HG03064 (cell line): ENCODE measurements around the gene PLCB3.

Source experiments
- ATAC-seq: cut with Tn5 transposase; IDR thresholded peaks from one replicate; pipeline ENCODE4 v1.9.1; 2021; ENCODE audit warnings: low read depth; ENCODE audit not compliant: unreplicated experiment

PLCB3 gene

DNA sequence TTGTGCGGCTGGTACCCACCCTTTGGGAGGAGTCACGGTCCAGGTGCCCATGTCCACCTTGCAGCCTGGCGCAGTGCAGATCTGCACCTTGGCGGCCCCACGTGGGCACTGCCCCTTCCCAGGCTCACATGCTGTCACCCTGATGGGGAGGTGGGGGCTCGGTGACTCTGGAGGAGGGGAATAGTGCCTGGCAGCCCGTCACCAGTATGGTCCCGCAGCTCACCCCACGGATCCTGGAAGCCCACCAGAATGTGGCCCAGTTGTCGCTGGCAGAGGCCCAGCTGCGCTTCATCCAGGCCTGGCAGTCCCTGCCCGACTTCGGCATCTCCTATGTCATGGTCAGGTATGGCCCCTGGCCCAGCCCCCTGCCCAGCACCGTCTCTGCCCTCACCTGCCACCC lies 30.5 kb upstream of the PLCB3 start:
- ATAC-seq = no peak

DNA sequence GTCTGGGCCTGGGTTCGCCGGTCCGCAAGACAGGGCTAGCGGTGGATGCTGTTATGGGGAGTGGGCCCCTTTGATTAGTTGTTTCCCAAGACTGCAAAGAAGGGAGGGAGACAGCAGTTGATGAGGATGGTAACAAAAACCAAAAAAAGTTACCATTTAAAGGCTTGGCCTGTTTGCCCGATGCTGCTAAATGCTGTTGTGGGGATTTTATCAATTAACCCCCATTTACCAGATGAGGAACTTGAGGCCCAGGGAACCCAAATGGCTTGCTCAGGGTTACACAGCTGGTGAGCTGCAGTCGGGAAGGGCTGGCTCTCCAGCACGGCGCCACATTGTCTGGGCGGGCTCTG lies 28.7 kb upstream of the PLCB3 start:
- ATAC-seq = no peak

DNA sequence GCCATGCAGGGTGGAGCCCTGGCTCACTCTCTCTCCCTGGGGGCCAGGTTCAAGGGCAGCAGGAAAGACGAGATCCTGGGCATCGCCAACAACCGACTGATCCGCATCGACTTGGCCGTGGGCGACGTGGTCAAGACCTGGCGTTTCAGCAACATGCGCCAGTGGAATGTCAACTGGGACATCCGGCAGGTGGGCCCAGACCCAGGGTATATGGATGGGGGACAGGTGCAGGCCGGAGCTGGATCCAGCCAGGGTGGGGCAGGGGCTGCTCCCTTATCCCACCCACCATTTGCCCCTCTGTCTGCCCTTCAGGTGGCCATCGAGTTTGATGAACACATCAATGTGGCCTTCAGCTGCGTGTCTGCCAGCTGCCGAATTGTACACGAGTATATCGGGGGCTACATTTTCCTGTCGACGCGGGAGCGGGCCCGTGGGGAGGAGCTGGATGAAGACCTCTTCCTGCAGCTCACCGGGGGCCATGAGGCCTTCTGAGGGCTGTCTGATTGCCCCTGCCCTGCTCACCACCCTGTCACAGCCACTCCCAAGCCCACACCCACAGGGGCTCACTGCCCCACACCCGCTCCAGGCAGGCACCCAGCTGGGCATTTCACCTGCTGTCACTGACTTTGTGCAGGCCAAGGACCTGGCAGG lies 28.2 kb upstream of the PLCB3 start:
- ATAC-seq = no peak

DNA sequence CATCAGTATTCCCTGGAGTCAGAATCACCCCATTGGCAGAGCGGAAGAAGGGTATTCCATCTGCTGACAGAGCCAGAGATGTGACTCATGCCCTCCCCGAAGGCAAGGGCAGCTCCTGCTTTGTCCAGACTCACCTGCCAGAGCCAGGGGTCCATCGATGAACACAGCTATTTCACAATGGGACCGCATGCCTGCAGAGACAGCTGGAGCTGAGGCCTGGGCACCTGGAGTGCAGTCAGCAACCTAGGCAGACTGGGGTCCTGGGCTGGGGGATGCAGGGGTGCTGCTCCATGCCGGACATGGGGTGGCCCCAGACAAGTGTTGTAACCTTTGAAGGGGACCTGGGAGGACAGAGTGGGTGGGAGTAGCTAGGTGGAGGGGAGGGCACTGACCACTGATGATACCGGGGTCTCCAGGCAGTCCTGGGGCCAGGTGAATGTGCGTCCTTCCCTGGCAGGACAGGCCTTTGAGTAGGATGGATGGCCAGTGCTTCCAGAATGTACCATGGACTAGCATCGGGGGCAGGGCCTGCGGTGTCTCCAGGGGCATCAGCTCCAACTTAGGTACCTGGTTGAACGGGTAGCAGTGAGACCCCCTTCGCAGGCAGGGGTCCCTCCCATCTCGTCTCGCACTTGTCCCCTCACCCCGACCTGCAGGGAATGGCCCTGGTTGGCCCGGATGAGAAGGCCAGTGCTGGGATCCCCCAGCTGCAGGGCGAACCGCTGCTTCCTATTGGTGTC lies 27.0 kb upstream of the PLCB3 start:
- no peak for ATAC-seq

DNA sequence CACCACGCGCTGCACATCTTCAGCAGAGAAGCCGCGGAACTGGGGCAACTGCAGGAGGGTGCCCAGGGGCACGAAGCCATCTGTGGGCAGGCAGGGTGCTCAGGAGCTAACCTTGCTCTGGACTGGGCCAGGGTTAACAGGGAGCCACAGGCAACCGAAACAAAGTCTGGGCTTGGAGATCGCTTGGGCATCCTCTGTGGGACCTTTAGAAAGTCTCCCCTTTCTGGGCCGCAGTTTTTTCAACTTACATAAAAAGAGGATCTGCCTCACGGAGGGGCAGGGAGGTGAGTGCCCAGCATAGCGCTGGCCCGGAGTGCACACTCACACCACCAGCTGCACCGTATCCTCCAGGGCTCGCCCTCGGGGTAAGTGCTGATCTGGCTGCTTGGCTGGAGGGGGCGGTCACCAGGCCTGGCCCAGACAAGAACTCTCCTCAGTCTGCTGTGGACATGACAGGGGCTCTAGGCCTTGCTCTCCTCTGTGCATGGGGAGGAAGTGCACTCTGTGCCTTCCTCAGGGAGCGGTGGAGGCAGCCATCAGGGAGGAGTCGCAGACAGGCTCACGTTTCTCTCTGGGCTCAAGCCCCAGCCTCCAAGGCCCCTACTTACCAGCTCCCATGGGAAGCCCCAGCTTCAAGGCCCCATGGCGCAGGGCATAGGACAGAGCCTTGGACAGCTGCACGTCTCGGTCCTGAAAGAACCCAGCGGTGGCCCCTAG lies 26.3 kb upstream of the PLCB3 start:
- no peak for ATAC-seq

DNA sequence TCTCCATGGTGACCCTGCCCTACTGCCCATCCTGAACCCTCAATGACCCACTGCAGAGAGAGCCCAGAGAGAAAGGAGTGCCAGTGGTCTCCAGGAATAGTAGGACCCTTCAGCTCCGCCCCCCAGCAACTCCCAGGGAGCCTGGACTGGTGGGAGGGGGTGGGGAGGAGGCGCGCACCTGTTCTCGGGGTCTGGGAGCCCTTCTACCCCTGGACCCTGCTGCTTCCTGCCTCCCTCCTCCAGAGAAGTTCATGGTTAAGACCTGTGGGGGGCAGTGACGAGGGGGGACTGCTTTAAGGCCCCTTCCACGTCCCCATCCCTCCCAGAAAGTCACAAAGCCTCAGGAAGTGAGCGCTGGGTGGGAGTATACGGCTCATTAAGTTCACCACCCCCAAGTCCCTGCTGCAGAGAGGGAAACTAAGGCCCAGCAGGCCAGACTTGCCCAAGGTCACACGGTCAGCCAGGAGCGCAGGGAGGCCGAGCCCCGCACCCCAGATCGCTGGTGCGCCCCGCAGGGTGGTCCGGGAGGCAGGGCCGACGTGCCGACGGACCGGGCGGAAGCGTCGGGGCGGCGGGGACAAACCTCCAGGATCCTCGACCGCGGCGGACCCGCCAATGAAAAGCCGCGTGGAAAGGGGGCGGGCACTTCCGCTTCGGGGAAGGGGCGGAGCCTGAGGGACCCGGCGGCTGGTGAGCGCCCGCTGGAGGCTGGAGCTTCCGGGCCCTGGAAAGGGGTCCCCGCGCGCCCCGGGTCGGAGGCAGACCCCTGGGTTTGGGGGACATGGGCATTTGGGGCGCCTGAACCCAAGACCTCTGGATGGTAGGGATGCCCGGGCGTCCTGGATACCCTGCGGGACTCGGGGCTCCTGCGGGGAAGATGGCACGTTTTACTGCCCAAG lies 25.5 kb upstream of the PLCB3 start, which contains the start of the genes NUDT22 and TRPT1:
NUDT22 (plus strand) TSS at position 667 of the 899 bp plus-strand sequence. CDS start 379 bp downstream, outside the sequence.
TRPT1 (minus strand) TSS at position 579 of the 899 bp plus-strand sequence; CDS start at position 253, 326 bp downstream.
- no peak for ATAC-seq

DNA sequence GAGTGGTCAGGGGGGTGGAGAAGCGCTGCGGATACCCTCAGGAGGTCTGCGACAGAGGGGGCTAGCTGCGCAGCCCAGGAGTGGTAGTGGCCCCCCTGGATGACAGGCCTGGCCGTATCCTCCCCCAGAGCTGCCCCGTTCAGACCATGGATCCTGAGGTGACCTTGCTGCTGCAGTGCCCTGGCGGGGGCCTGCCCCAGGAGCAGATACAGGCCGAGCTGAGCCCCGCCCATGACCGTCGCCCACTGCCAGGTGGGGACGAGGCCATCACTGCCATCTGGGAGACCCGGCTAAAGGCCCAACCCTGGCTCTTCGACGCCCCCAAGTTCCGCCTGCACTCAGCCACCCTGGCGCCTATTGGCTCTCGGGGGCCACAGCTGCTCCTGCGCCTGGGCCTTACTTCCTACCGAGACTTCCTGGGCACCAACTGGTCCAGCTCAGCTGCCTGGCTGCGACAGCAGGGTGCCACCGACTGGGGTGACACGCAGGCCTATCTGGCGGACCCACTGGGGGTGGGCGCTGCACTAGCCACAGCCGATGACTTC lies 24.8 kb upstream of the PLCB3 start:
- ATAC-seq = no peak

DNA sequence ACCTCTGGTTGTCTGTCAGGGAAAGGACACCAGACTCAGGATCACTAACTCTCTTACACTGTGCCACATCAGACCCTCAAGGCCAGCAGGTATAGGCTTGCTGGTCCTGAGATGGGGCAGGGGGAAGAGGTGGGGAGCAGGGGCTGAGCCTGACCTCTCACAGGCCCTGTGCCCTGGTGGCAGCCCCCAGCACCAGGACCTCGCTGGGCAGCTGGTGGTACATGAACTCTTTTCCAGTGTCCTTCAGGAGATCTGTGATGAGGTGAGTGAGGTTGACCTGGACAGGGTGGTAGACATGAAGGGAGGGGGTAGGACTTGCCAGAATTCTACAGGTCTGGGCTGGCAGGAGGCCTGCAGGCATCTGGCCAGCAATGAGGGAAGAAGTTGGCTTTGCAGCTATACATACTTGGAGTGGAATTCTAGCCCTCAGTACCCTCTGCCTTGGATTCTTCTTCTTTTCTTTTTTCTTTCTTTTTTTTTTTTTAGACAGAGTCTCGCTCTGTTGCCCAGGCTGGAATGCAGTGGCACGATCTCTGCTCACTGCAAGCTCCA lies 23.8 kb upstream of the PLCB3 start:
- ATAC-seq = no peak

DNA sequence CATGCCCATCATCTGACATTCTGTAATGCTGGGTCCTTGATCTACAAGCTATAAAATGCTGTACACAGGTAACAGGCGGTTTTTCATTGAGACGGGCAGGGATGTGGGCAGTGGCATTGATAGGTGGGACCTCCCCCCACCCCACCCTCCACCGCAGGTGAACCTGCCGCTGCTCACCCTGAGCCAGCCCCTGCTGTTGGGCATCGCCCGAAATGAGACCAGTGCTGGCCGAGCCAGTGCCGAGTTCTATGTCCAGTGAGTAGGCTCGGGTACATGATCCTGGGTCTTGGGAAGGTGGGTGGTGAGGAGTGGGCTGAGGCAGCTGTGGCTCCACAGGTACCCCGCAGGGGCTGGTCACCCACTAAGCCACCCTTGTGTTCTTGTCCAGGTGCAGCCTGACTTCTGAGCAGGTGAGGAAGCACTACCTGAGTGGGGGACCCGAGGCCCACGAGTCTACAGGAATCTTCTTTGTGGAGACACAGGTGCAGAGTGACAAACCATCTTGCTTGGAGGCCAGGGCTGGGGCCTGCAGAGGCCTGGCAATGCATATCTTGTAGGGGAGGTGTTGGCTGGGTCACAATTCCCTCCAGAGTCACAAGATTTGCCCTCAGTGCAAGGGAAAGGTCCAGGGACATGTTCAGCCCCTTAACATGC lies 22.1 kb upstream of the PLCB3 start:
- ATAC-seq = no peak

DNA sequence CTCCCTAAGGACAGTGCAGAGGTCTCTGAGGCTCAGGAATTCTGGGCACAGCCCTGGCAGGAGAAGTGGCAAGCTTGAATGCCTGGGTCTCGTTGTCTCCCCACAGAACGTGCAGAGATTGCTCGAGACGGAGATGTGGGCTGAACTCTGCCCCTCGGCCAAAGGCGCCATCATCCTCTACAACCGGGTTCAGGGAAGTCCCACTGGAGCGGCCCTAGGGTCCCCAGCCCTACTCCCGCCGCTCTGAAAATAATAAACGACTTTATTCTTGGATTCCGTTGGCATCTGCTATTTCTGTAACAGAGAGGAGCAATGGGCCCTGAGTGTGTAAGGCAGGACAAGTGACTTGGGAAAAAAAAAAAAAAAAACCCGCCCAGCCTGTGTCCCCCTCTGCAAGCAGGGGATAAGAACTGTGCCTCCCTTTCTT lies 21.6 kb upstream of the PLCB3 start:
- no peak for ATAC-seq

DNA sequence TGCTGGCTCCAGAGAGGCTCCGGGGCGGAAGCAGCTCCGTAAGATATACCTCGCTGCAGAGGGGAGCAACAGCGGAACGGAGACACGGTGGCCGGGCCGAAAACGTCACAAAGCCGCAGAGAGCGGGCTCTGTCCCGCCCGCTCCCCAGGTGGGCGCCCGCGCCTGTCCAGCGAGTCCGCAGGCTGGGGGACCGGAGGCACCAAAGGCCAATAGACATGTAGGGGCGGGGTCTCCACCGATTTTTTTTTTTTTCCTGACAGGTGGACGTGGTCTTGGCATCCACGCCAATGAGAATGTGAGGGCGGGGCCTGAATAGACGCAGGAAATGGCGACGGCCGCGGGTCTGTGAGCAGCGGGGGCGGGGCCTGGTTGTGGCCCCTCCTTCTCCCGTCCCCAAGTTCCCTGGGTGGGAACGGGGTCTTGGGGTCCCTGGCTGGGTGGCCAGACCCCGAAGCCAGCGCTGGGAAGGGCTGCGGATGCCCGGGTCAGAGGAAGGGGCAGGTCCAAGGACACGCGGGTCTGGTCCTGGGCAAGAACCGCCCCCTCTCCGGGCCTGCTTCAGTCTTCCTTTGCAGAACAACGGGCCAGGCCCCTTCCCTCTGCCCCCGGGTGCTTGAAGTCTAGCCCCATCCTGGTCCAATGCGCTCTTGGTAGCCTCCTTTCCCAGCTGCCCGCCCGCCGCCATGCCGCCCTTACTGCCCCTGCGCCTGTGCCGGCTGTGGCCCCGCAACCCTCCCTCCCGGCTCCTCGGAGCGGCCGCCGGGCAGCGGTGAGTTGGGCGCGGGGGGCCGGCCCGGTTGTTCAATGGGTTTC lies 21.0 kb upstream of the PLCB3 start, which contains the start of gene DNAJC4:
DNAJC4 (plus strand) TSS at position 378 of the 814 bp plus-strand sequence; CDS start at position 685, 307 bp downstream.
- ATAC-seq = no peak

DNA sequence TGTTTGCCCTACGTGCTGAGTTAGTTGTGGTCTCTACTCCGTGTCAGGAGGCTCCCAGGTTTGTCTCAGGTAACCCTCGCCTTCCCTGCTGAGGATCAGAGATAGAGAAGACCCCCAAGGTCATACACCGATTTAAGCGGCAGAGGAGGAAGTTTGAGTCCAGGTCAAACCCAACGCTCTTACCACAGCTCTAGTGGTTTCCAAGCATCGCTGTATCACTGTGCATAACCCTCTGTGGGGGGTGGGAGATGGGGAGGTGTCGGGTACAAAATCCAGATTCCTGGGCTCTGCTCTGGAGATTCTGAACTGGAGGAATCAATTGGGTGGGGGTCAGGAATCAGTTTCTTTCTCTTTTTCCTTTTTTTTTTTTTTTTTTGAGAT lies 20.4 kb upstream of the PLCB3 start:
- ATAC-seq = no peak

DNA sequence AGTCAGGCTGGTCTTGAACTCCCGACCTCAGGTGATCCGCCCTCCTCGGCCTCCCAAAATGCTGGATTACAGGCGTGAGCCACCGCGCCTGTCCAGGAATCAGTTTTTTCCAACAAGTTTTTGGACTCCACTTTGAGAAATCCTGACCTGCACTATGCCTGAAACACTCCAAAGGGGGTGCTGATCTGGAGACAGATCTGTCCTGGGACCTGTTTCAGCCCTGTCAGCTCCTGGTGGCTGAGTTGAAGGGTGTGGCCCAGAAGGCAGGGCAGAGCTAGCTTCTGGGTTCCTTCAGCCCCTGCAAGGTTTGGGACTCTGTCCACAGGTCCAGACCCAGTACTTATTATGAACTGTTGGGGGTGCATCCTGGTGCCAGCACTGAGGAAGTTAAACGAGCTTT lies 19.8 kb upstream of the PLCB3 start:
- ATAC-seq = no peak

DNA sequence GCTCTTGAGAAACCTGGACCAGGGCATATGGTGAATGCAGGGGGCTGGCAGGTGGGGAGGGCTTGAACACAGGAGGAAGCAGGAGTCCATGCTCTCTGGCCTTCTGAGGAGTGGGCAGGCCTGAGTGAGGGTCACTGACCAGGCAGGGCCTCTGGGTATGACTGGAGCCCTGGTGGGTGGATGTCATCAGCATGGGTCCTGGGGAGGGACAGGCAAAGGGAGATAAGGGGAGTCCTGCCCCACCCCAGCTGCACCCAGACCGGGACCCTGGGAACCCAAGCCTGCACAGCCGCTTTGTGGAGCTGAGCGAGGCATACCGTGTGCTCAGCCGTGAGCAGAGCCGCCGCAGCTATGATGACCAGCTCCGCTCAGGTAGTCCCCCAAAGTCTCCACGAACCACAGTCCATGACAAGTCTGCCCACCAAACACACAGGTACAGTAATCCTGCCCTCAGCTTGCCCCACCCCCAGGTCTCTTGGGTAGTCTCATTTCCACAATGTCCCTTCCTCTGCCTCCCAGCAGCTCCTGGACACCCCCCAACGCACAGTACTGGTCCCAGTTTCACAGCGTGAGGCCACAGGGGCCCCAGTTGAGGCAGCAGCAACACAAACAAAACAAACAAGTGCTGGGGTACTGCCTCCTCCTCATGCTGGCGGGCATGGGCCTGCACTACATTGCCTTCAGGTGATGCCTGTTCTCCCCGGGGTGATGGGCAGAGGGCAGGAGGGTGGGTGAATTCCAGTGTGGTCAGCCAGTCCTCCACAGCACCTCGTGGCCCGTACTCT lies 19.0 kb upstream of the PLCB3 start:
- no peak for ATAC-seq

DNA sequence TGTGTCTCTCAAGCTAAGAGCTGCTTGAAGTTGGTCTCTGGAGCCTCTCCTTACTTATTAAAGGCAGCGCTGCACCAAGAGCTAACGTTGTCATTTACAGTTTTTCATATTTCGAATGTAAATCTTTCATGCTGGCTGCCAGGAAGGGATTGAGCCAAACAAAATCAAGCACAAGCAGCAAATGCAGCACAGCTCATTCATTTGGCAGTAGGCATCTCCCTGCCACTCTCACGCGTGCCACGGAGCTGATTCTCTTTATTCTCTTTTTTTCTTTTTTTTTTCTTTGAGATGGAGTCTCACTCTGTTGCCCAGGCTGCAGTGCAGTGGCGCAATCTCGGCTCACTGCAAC lies 18.4 kb upstream of the PLCB3 start:
- ATAC-seq = no peak

DNA sequence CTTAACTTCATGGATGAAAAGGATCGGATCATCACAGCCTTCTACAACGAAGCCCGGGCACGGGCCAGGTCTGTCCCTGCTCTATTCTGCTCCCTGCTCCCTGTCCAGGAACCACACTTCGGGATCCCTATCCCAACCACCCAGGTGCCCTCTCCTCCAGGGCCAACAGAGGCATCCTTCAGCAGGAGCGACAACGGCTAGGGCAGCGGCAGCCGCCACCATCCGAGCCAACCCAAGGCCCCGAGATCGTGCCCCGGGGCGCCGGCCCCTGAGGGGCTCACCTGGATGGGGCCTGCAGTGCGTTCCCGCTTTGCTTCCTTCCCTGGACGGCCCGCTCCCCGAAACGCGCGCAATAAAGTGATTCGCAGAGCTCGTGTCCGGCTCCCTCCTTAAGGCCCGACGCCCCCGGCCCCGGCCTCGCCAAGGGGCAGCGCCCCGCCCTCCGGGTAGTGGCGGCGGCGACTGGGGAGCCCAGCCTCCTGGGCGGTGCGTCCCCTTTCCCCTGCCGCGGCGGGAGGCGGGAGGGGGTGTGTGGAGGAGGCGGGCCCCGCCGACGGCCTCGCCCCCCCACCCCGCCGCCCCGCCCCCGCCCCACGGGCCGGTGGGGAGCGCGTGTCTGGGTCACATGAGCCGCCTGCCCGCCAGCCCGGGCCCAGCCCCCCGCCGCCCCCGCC lies 17.3 kb upstream of the PLCB3 start, which contains the start of gene VEGFB:
VEGFB (plus strand) TSS at position 672 of the 674 bp plus-strand sequence. CDS start 250 bp downstream, outside the sequence.
- ATAC-seq = no peak
